HepG2 (cell line): Measurements from ENCODE around the gene IFNLR1. TPM values are rescaled to one million over a fixed set of nuclear protein-coding genes. Genes with fewer than 3 reads are reported as not detected.
A peak's percentile ranks its signal among the peaks of the same experiment; 100 is the strongest.

Source experiments
- ARNTL ChIP-seq: sonication (generic); formaldehyde crosslinking; IDR thresholded peaks from 2 replicates; pipeline ENCODE4 v1.4.0; 2020; ENCODE audit warnings: mild to moderate bottlenecking, missing genetic modification reagents
- CENPX ChIP-seq: sonication (generic); formaldehyde crosslinking; IDR thresholded peaks from 2 replicates; pipeline ENCODE4 v1.9.0; 2021; ENCODE audit warnings: mild to moderate bottlenecking, missing genetic modification reagents, moderate library complexity
- DNMT3B ChIP-seq: conservative IDR thresholded peaks from 2 replicates; pipeline ENCODE4 v1.6.1; 2016; ENCODE audit warnings: missing biosample characterization, control low read depth
- FOXA3 ChIP-seq: IDR thresholded peaks from 2 replicates; pipeline ENCODE4 v1.6.1; 2016; ENCODE audit warnings: missing genetic modification reagents, missing compliant biosample characterization
- GFI1 ChIP-seq: sonication (generic); formaldehyde crosslinking; IDR thresholded peaks from 2 replicates; pipeline ENCODE4 v1.5.0; 2020; ENCODE audit warnings: missing genetic modification reagents, mild to moderate bottlenecking, borderline replicate concordance
- IKZF5 ChIP-seq: IDR thresholded peaks from 2 replicates; pipeline ENCODE4 v1.6.1; 2018; ENCODE audit warnings: missing genetic modification reagents, mild to moderate bottlenecking, missing compliant biosample characterization
- LBX2 ChIP-seq: sonication (generic); formaldehyde crosslinking; IDR thresholded peaks from 2 replicates; pipeline ENCODE4 v1.5.0; 2020; ENCODE audit warnings: missing genetic modification reagents, mild to moderate bottlenecking, borderline replicate concordance
- MAZ ChIP-seq, 2 experiments: sonication (generic) in 1 of 2; formaldehyde crosslinking in 1 of 2; IDR thresholded peaks; 2 replicates each; pipeline versions ENCODE4 v1.5.0 to v1.6.1; 2012 to 2020; ENCODE audit warnings: low read depth in 2 of 2, mild to moderate bottlenecking in 2 of 2, borderline replicate concordance in 1 of 2, improper control_type of control experiment in 1 of 2, low read length in 1 of 2, missing genetic modification reagents in 1 of 2, moderate library complexity in 1 of 2
- NFYC ChIP-seq: IDR thresholded peaks from 2 replicates; pipeline ENCODE4 v1.6.1; 2016; ENCODE audit warnings: missing genetic modification reagents, missing compliant biosample characterization
- RNF219 ChIP-seq: sonication (generic); formaldehyde crosslinking; IDR thresholded peaks from 2 replicates; pipeline ENCODE4 v1.5.0; 2020; ENCODE audit warnings: mild to moderate bottlenecking, missing genetic modification reagents
- SKIL ChIP-seq: sonication (generic); formaldehyde crosslinking; IDR thresholded peaks from 2 replicates; pipeline ENCODE4 v1.8.0; 2022; ENCODE audit warnings: missing genetic modification reagents, mild to moderate bottlenecking, moderate library complexity, borderline replicate concordance
- SMAD3 ChIP-seq: sonication (generic); formaldehyde crosslinking; IDR thresholded peaks from 2 replicates; pipeline ENCODE4 v1.4.0; 2020; ENCODE audit warnings: missing genetic modification reagents
- ZBED4 ChIP-seq: sonication (generic); formaldehyde crosslinking; IDR thresholded peaks from 2 replicates; pipeline ENCODE4 v1.4.0; 2020; ENCODE audit warnings: missing genetic modification reagents, borderline replicate concordance
- ZBTB7A ChIP-seq: sonication (generic); formaldehyde crosslinking; IDR thresholded peaks from 2 replicates; pipeline ENCODE4 v1.8.0; 2022; ENCODE audit warnings: mild to moderate bottlenecking, missing genetic modification reagents
- ZNF230 ChIP-seq: sonication (generic); formaldehyde crosslinking; IDR thresholded peaks from 2 replicates; pipeline ENCODE4 v1.4.0; 2020; ENCODE audit warnings: mild to moderate bottlenecking, missing genetic modification reagents
- ZNF501 ChIP-seq: sonication (generic); formaldehyde crosslinking; IDR thresholded peaks from 2 replicates; pipeline ENCODE4 v1.5.1; 2020; ENCODE audit warnings: mild to moderate bottlenecking, moderate library complexity, missing genetic modification reagents
- ZNF552 ChIP-seq: sonication (generic); formaldehyde crosslinking; IDR thresholded peaks from 2 replicates; pipeline ENCODE4 v1.9.0; 2022; ENCODE audit warnings: missing genetic modification reagents, mild to moderate bottlenecking, borderline replicate concordance
- ZNF878 ChIP-seq: sonication (generic); formaldehyde crosslinking; IDR thresholded peaks from 2 replicates; pipeline ENCODE4 v1.8.1; 2023; ENCODE audit warnings: mild to moderate bottlenecking, missing genetic modification reagents, moderate library complexity
- polyA plus RNA-seq, 8 experiments: library from polyadenylated mRNA; depleted of rRNA in 3 of 8; stranded (reverse) in 7 of 8; unstranded in 1 of 8; fragments of >200 nt; fragmentation: Illumina TruSeq in 4 of 8; extraction: Trizol in 4 of 8; gene quantifications; 2 replicates each; pipeline versions ENCODE4 v1.2.1 to v1.2.3, GENCODE V29; 2011 to 2016; ENCODE audit warnings: low read depth in 4 of 8, missing spikeins in 1 of 8, mixed read lengths in 1 of 8; ENCODE audit not compliant: insufficient read depth in 1 of 8
- total RNA-seq, 5 experiments: library from RNA; depleted of rRNA; stranded (reverse); fragments of >200 nt; fragmentation: Illumina TruSeq; extraction: Trizol; gene quantifications; 2 replicates each; pipeline ENCODE4 v1.2.3, GENCODE V29; 2016; ENCODE audit warnings: low read depth in 1 of 5

Gene IFNLR1
- total and polyA plus RNA-seq, 2 of the 13 experiments (the other 11 are each of a cell fraction or from before 2014, with no cell fraction given), result 3.8 to 8.5 TPM

- TF ChIP-seq SKIL (CRISPR knock-in tag) (peak; percentile 95), NFYC (CRISPR knock-in tag) (no peak), FOXA3 (CRISPR knock-in tag) (peak; percentile 82), ARNTL (CRISPR knock-in tag) (0 out of 2 replicates have a peak, but pooled peaks have one; percentile 37), ZNF552 (CRISPR knock-in tag) (peak; percentile 46; the same call in 1 of the 2 replicates), RNF219 (CRISPR knock-in tag) (no peak), LBX2 (CRISPR knock-in tag) (no peak), SMAD3 (no peak), DNMT3B (CRISPR knock-in tag) (0 out of 2 replicates have a peak, but pooled peaks have one; percentile 35), ZNF230 (CRISPR knock-in tag) (no peak), GFI1 (CRISPR knock-in tag) (no peak; the same call in 1 of the 2 replicates), CENPX (CRISPR knock-in tag) (no peak), ZNF501 (CRISPR knock-in tag) (no peak; the same call in 1 of the 2 replicates), ZBTB7A (CRISPR knock-in tag) (peak; percentile 75; the same call in 1 of the 2 replicates), ZBED4 (no peak; the same call in 1 of the 2 replicates), IKZF5 (CRISPR knock-in tag) (peak; percentile 9; the same call in 1 of the 2 replicates), ZNF878 (CRISPR knock-in tag) (no peak), MAZ (IDR thresholded peaks at IDR 0.05; ENCODE audit: borderline replicate concordance, low read depth, low read length) (no peak), MAZ (CRISPR knock-in tag; IDR thresholded peaks at IDR 0.05; ENCODE audit: low read depth) (0 out of 2 replicates have a peak, but pooled peaks have one; percentile 37)
Observed at GRCh38 chr1:24118410-24119242, 68.5 kb downstream of the IFNLR1 start (continued).
